Lower leg skin (tissue), 3 donors: ENCODE results near the gene KIR2DL3.

Experiments used
- CTCF ChIP-seq, 3 donors: fragments of 450-650 bp; IDR thresholded peaks; one replicate each; pipeline ENCODE4 v1.5.1; 2016; ENCODE audit warnings: antibody characterized with exemption in 3 of 3, mild to moderate bottlenecking in 3 of 3, moderate library complexity in 2 of 3
- POLR2A ChIP-seq, 2 donors: fragments of 450-650 bp; IDR thresholded peaks; one replicate each; pipeline ENCODE4 v1.6.1; 2016 to 2017; ENCODE audit warnings: antibody characterized with exemption in 2 of 2, mild to moderate bottlenecking in 1 of 2, moderate library complexity in 1 of 2

- TF ChIP-seq CTCF (IDR thresholded peaks at IDR 0.05): no peak
- no peak for TF ChIP-seq POLR2A (IDR thresholded peaks at IDR 0.05)
These were observed 8.7 kb upstream of the KIR2DL3 start for GRCh38 chr19:54729416-54730188.
